Measurements from ENCODE around the gene ALPK3.
A peak's percentile ranks its signal among the peaks of the same experiment; 100 is the strongest.

ALPK3 gene
- total RNA-seq, result 0.28 to 10.1 (median 3.9) reads per million in 17 experiments

GRCh38 chr15:84816694-84817465 is at the start of gene ALPK3:
ALPK3 (plus strand) TSS chr15:84817356; CDS start chr15:84817453, 97 bp downstream.
- DNase-seq, result peak in 2 of 4 experiments; percentile 23 to 49

GRCh38 chr15:84772031-84772430 is 45.1 kb upstream of the ALPK3 start:
- DNase-seq, result peak; percentile 26 to 52 (median 38)

- DNase-seq, result peak; percentile 13 to 58 (median 44)
Observed at GRCh38 chr15:84772467-84772866, 44.7 kb upstream of the ALPK3 start.

- peak; percentile 65 to 84 (median 74) for DNase-seq
Observed at GRCh38 chr15:84773716-84774115, 43.4 kb upstream of the ALPK3 start.

- DNase-seq, result no peak
Observed at GRCh38 chr15:84775867-84776449, 41.2 kb upstream of the ALPK3 start.

- no peak for DNase-seq
Observed at GRCh38 chr15:84778194-84778593, 39.0 kb upstream of the ALPK3 start.

GRCh38 chr15:84780492-84780891 is 36.7 kb upstream of the ALPK3 start:
- DNase-seq, result no peak

GRCh38 chr15:84781495-84781894 is 35.7 kb upstream of the ALPK3 start:
- no peak for DNase-seq

- DNase-seq, result no peak
Observed at GRCh38 chr15:84782346-84782745, 34.8 kb upstream of the ALPK3 start.

- DNase-seq, result no peak
Observed at GRCh38 chr15:84783493-84784251, 33.5 kb upstream of the ALPK3 start.

GRCh38 chr15:84784262-84784661 is 32.9 kb upstream of the ALPK3 start:
- no peak for DNase-seq

GRCh38 chr15:84785053-84785452 is 32.1 kb upstream of the ALPK3 start:
- DNase-seq, result peak in 1 of 4 experiments; percentile 8

- peak in 1 of 4 experiments; percentile 31 for DNase-seq
Observed at GRCh38 chr15:84788500-84788899, 28.7 kb upstream of the ALPK3 start.

- DNase-seq, result no peak
Observed at GRCh38 chr15:84789762-84790161, 27.4 kb upstream of the ALPK3 start.

- DNase-seq, result no peak
Observed at GRCh38 chr15:84790676-84791075, 26.5 kb upstream of the ALPK3 start.

- no peak for DNase-seq
Observed at GRCh38 chr15:84791763-84792162, 25.4 kb upstream of the ALPK3 start.

GRCh38 chr15:84793431-84794161 is 23.6 kb upstream of the ALPK3 start:
- no peak for DNase-seq

GRCh38 chr15:84794162-84794547 is 23.0 kb upstream of the ALPK3 start:
- no peak for DNase-seq

GRCh38 chr15:84795186-84795585 is 22.0 kb upstream of the ALPK3 start:
- no peak for DNase-seq

- no peak for DNase-seq
Observed at GRCh38 chr15:84797212-84797611, 19.9 kb upstream of the ALPK3 start.

GRCh38 chr15:84797801-84798200 is 19.4 kb upstream of the ALPK3 start:
- no peak for DNase-seq

- DNase-seq, result no peak
Observed at GRCh38 chr15:84798436-84798946, 18.7 kb upstream of the ALPK3 start.

All from suppressor macrophage (primary cell).